ENCODE results near the gene SMTNL2.

DNA sequence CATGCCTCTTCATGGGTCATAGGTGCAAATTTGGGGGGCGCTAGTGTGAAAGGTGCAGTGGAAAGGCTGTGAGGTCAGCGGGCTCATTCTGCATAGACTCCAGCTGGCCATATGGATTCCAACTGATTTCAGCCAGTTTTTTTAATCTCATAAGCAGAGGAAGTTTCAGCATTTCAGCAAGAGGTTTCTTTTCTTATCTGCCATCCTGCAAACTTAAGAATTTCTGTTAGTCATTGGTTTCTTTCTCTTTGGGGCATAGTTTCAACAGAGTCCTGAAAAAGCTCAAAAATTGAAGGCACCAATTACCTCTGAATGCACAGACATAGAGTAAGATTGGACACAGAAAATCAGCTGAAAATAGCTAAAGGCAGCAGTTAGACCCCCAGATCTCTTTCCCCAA, 73.3 kb downstream of the SMTNL2 start:
- TF ChIP-seq POLR2A (IDR thresholded peaks at IDR 0.05; ENCODE audit: low read depth, low read length) (no peak), POLR2AphosphoS5 (IDR thresholded peaks at IDR 0.05; ENCODE audit: low read depth, low read length) (no peak)

Measured in GM12892 (cell line).